ENCODE data around the gene CDHR3. TPM values are rescaled to one million over a fixed set of nuclear protein-coding genes. Genes with fewer than 3 reads are reported as not detected.

Gene CDHR3
- total and polyA plus RNA-seq, 2 of the 8 experiments (the other 6 are each of a cell fraction or from before 2014, with no cell fraction given), result 6.4 to 6.8 TPM

DNA sequence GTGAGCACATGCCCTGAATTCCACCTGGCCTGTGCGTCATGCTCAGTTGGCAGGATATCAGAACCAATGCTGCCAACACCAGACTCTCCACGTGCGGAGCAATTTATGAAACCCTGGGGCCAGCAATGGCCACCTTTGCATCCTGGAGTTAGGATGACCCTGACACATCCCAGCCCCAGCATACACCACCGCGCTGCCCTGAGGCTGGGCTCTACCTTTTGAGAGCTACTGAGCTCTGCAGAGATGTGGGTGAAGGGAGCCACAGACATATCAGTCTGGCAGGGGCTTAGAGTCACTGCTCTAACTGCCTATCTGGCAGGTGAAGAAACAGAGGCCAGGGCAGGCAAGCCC is 107.1 kb downstream of the CDHR3 start (continued):
- TF ChIP-seq TBP (IDR thresholded peaks at IDR 0.05; ENCODE audit: low read depth, low read length) (no peak), RNF2 (IDR thresholded peaks at IDR 0.05; ENCODE audit: borderline replicate concordance, low read depth, low read length, missing control alignments, poor library complexity, severe bottlenecking) (no peak), TAF1 (IDR thresholded peaks at IDR 0.05; ENCODE audit: low read depth, low read length) (no peak), BACH1 (IDR thresholded peaks at IDR 0.05; ENCODE audit: low read length) (no peak), KDM1A (IDR thresholded peaks at IDR 0.05; ENCODE audit: borderline replicate concordance, low read length) (no peak), ASH2L (IDR thresholded peaks at IDR 0.05; ENCODE audit: low read length) (no peak), POLR2AphosphoS5 (IDR thresholded peaks at IDR 0.05; ENCODE audit: low read depth, low read length) (no peak), JUND (IDR thresholded peaks at IDR 0.05; ENCODE audit: low read length) (no peak)
